ENCODE results near the gene RPP25L. TPM values are rescaled to one million over a fixed set of nuclear protein-coding genes. Genes with fewer than 3 reads are reported as not detected.
A peak's percentile ranks its signal among the peaks of the same experiment; 100 is the strongest.

The RPP25L gene
- total and polyA plus RNA-seq, 9 of the 15 experiments (the other 6 are each of a cell fraction or from before 2014, with no cell fraction given) = 16.3 to 43.7 (median 29.0) TPM

DNA sequence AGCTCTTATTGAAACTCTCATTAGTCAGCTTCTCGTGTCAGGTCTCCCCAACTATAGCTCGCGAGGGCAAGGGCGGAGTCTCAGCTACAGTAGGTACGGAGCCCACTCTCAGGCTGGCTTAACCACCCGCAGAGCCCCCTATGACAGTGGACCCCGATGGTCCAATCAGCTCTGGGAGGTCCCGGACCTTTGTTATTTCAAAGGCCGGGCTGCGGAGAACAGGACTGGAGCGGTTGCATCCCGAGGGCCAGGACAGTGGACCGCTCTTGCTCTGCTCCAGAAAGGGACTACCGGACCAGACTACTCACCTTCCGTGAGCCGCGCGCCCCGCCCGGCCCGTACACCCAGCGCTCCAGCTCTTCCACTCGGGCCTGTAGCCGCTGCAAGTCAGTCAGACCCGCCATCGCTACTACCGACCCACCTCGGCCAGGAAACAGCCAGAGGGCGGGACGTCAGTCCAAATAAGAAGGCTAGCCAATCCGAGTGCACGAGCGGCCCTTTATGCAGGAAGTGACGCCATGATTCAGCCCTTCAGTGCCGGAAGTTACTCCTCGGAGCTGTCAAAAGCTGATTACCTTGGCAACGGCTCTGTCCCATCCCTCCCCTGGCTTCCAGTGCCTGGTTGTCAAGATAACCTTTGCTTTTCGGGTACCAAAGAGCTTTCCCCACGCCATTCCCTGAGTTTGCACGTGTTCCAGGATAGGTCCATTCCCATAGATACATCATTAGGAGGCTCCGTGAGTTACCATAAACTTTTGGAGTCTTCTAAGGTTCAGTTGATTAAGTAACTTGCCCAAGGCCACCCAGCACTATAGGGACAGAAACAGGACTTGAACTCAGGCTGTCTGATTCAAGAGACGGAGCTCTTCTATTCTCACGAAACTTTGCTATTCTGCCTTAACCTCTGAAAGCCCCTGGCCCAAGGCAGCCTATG lies 8.4 kb upstream of the RPP25L start, which contains the start of gene DCTN3 (continued):
- TF ChIP-seq, protein P1, sequence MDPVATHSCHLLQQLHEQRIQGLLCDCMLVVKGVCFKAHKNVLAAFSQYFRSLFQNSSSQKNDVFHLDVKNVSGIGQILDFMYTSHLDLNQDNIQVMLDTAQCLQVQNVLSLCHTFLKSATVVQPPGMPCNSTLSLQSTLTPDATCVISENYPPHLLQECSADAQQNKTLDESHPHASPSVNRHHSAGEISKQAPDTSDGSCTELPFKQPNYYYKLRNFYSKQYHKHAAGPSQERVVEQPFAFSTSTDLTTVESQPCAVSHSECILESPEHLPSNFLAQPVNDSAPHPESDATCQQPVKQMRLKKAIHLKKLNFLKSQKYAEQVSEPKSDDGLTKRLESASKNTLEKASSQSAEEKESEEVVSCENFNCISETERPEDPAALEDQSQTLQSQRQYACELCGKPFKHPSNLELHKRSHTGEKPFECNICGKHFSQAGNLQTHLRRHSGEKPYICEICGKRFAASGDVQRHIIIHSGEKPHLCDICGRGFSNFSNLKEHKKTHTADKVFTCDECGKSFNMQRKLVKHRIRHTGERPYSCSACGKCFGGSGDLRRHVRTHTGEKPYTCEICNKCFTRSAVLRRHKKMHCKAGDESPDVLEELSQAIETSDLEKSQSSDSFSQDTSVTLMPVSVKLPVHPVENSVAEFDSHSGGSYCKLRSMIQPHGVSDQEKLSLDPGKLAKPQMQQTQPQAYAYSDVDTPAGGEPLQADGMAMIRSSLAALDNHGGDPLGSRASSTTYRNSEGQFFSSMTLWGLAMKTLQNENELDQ (CRISPR knock-in tag; IDR thresholded peaks at IDR 0.05; ENCODE audit: borderline replicate concordance) = no peak
- TF ChIP-seq TAF1 (IDR thresholded peaks at IDR 0.05; ENCODE audit: control insufficient read depth, extremely low read depth, insufficient read depth, low read length, severe bottlenecking) (peak; percentile 45), ZNF232 (CRISPR knock-in tag; IDR thresholded peaks at IDR 0.05) (no peak), NFXL1 (CRISPR knock-in tag; IDR thresholded peaks at IDR 0.05) (no peak), ZEB2 (IDR thresholded peaks at IDR 0.05) (no peak), ZNF354B (CRISPR knock-in tag; IDR thresholded peaks at IDR 0.05) (no peak), ZFX (CRISPR knock-in tag; IDR thresholded peaks at IDR 0.05) (peak; percentile 75), CSDE1 (IDR thresholded peaks at IDR 0.05) (no peak)
- TF ChIP-seq, protein P2, sequence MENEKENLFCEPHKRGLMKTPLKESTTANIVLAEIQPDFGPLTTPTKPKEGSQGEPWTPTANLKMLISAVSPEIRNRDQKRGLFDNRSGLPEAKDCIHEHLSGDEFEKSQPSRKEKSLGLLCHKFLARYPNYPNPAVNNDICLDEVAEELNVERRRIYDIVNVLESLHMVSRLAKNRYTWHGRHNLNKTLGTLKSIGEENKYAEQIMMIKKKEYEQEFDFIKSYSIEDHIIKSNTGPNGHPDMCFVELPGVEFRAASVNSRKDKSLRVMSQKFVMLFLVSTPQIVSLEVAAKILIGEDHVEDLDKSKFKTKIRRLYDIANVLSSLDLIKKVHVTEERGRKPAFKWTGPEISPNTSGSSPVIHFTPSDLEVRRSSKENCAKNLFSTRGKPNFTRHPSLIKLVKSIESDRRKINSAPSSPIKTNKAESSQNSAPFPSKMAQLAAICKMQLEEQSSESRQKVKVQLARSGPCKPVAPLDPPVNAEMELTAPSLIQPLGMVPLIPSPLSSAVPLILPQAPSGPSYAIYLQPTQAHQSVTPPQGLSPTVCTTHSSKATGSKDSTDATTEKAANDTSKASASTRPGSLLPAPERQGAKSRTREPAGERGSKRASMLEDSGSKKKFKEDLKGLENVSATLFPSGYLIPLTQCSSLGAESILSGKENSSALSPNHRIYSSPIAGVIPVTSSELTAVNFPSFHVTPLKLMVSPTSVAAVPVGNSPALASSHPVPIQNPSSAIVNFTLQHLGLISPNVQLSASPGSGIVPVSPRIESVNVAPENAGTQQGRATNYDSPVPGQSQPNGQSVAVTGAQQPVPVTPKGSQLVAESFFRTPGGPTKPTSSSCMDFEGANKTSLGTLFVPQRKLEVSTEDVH (IDR thresholded peaks at IDR 0.05; ENCODE audit: low read depth, partially characterized antibody) = peak; percentile 31
- TF ChIP-seq, protein P3, sequence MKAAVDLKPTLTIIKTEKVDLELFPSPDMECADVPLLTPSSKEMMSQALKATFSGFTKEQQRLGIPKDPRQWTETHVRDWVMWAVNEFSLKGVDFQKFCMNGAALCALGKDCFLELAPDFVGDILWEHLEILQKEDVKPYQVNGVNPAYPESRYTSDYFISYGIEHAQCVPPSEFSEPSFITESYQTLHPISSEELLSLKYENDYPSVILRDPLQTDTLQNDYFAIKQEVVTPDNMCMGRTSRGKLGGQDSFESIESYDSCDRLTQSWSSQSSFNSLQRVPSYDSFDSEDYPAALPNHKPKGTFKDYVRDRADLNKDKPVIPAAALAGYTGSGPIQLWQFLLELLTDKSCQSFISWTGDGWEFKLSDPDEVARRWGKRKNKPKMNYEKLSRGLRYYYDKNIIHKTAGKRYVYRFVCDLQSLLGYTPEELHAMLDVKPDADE (conservative IDR thresholded peaks at IDR 0.05; ENCODE audit: control insufficient read depth, low read depth, low read length) = no peak
- TF ChIP-seq, protein P4, sequence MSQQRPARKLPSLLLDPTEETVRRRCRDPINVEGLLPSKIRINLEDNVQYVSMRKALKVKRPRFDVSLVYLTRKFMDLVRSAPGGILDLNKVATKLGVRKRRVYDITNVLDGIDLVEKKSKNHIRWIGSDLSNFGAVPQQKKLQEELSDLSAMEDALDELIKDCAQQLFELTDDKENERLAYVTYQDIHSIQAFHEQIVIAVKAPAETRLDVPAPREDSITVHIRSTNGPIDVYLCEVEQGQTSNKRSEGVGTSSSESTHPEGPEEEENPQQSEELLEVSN (IDR thresholded peaks at IDR 0.05; ENCODE audit: borderline replicate concordance in 1 of 2, extremely low read depth in 1 of 2, insufficient read depth in 1 of 2, insufficient read length in 1 of 2, low read depth in 1 of 2, low read length in 1 of 2, poor library complexity in 1 of 2, severe bottlenecking in 1 of 2) = peak in 1 of 2 experiments; percentile 21
- TF ChIP-seq, protein P5, sequence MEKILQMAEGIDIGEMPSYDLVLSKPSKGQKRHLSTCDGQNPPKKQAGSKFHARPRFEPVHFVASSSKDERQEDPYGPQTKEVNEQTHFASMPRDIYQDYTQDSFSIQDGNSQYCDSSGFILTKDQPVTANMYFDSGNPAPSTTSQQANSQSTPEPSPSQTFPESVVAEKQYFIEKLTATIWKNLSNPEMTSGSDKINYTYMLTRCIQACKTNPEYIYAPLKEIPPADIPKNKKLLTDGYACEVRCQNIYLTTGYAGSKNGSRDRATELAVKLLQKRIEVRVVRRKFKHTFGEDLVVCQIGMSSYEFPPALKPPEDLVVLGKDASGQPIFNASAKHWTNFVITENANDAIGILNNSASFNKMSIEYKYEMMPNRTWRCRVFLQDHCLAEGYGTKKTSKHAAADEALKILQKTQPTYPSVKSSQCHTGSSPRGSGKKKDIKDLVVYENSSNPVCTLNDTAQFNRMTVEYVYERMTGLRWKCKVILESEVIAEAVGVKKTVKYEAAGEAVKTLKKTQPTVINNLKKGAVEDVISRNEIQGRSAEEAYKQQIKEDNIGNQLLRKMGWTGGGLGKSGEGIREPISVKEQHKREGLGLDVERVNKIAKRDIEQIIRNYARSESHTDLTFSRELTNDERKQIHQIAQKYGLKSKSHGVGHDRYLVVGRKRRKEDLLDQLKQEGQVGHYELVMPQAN (IDR thresholded peaks at IDR 0.05; ENCODE audit: borderline replicate concordance) = no peak
- TF ChIP-seq, protein P6, sequence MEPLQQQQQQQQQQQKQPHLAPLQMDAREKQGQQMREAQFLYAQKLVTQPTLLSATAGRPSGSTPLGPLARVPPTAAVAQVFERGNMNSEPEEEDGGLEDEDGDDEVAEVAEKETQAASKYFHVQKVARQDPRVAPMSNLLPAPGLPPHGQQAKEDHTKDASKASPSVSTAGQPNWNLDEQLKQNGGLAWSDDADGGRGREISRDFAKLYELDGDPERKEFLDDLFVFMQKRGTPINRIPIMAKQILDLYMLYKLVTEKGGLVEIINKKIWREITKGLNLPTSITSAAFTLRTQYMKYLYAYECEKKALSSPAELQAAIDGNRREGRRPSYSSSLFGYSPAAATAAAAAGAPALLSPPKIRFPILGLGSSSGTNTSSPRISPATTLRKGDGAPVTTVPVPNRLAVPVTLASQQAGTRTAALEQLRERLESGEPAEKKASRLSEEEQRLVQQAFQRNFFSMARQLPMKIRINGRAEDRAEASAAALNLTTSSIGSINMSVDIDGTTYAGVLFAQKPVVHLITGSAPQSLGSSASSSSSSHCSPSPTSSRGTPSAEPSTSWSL (CRISPR knock-in tag; IDR thresholded peaks at IDR 0.05; ENCODE audit: borderline replicate concordance) = no peak

All from K562 (cell line).